Measurements from ENCODE around the gene MAST4.

The MAST4 gene

GRCh38 chr5:67156976-67157583 lies 560.9 kb downstream of the MAST4 start:
- peaks cover 3% of the 10 kb centered on the region; the same call in 1 of the 2 replicates for H3K27me3 ChIP-seq (ENCODE audit: control insufficient read depth, low read length)
- no peaks in the 10 kb centered on the region for H3K9me3 ChIP-seq (ENCODE audit: control insufficient read depth, insufficient read depth, low read length)
- TF ChIP-seq EZH2phosphoT487 (IDR thresholded peaks at IDR 0.05; ENCODE audit: borderline replicate concordance, low read length) (no peak), CTCF (IDR thresholded peaks at IDR 0.05; ENCODE audit: low read depth, low read length, poor library complexity, severe bottlenecking) (peak; percentile 84)
- H3F3A ChIP-seq (ENCODE audit: control insufficient read depth, insufficient read depth) = 0 out of 2 replicates have a peak, but pooled peaks cover 3% of the 10 kb centered on the region
- no peaks in the 10 kb centered on the region for H4K20me1 ChIP-seq (ENCODE audit: control insufficient read depth, insufficient read depth, low read depth, low read length)
- H3K27ac ChIP-seq (ENCODE audit: low read depth, low read length) = no peak overlapping the region
- H3K36me3 ChIP-seq (ENCODE audit: control insufficient read depth, low read length) = no peaks in the 10 kb centered on the region
- no peak overlapping the region for H3K4me2 ChIP-seq (ENCODE audit: low read length)
- no peak overlapping the region for H3K4me3 ChIP-seq (ENCODE audit: low read length)
- H3K9me2 ChIP-seq (replicated peaks; ENCODE audit: control insufficient read depth, low read length) = no peaks in the 10 kb centered on the region
- H3K4me1 ChIP-seq (ENCODE audit: control insufficient read depth, low read length) = peaks cover 21% of the 10 kb centered on the region
- H3K79me2 ChIP-seq (ENCODE audit: control insufficient read depth, low read length) = no peaks in the 10 kb centered on the region

DNA sequence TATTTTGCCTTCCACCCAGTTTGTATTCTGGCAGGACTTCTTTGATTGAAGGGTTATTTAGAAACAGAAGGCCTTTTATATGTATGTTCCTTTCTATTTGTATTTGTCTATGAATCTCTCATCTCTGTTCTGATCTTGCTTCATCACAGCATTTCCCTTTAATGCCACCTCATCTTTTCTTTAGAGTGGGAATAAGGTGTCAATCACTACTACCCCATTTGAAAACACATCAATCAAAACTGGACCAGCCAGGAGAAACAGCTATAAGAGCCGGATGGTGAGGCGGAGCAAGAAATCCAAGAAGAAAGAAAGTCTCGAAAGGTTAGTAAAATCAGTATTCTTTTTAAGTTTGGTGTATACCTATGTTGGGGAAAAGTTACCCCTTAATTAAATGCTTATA lies 564.1 kb downstream of the MAST4 start:
- Histone ChIP-seq H3F3A (ENCODE audit: control insufficient read depth, insufficient read depth) (0 out of 2 replicates have a peak, but pooled peaks cover 3% of the 10 kb centered on the region), H3K4me1 (ENCODE audit: control insufficient read depth, low read length) (peaks cover 23% of the 10 kb centered on the region), H3K27ac (ENCODE audit: low read depth, low read length) (no peak overlapping the region), H3K4me2 (ENCODE audit: low read length) (no peak overlapping the region), H3K79me2 (ENCODE audit: control insufficient read depth, low read length) (no peaks in the 10 kb centered on the region), H3K9me3 (ENCODE audit: control insufficient read depth, insufficient read depth, low read length) (no peaks in the 10 kb centered on the region), H3K9me2 (replicated peaks; ENCODE audit: control insufficient read depth, low read length) (no peaks in the 10 kb centered on the region), H3K36me3 (ENCODE audit: control insufficient read depth, low read length) (no peaks in the 10 kb centered on the region), H4K20me1 (ENCODE audit: control insufficient read depth, insufficient read depth, low read depth, low read length) (no peaks in the 10 kb centered on the region), H3K4me3 (ENCODE audit: low read length) (no peak overlapping the region), H3K27me3 (ENCODE audit: control insufficient read depth, low read length) (no peaks in the 10 kb centered on the region)
- TF ChIP-seq CTCF (IDR thresholded peaks at IDR 0.05; ENCODE audit: low read depth, low read length, poor library complexity, severe bottlenecking) = no peak
- no peak for TF ChIP-seq EZH2phosphoT487 (IDR thresholded peaks at IDR 0.05; ENCODE audit: borderline replicate concordance, low read length)

DNA sequence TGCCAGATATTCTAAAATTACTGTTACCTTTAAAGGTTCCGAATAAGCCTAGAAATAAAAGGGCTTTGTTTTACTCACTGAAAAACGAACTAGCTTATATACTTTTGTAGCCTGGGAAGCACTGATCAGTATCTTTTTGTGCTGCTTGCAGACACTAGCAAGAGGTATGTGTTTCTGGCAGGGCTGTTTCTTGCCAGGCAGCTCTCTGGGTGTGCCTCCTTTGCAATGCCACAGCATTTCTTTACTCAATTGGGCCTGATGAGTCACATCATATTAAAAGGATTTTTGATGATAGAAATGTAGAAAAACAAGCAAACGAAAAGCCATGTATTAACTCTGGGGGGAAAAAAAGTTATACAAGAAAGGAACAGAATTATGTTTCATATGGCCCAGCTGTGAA lies 564.8 kb downstream of the MAST4 start:
- TF ChIP-seq CTCF (IDR thresholded peaks at IDR 0.05; ENCODE audit: low read depth, low read length, poor library complexity, severe bottlenecking) = no peak
- TF ChIP-seq EZH2phosphoT487 (IDR thresholded peaks at IDR 0.05; ENCODE audit: borderline replicate concordance, low read length) = no peak
- H3K36me3 ChIP-seq (ENCODE audit: control insufficient read depth, low read length) = no peaks in the 10 kb centered on the region
- no peaks in the 10 kb centered on the region for H3K9me3 ChIP-seq (ENCODE audit: control insufficient read depth, insufficient read depth, low read length)
- H3K79me2 ChIP-seq (ENCODE audit: control insufficient read depth, low read length) = no peaks in the 10 kb centered on the region
- peaks cover 31% of the 10 kb centered on the region for H3K4me1 ChIP-seq (ENCODE audit: control insufficient read depth, low read length)
- H3K4me3 ChIP-seq (ENCODE audit: low read length) = no peak overlapping the region
- peak overlapping the region; percentile 26; the same call in 1 of the 2 replicates for H3K4me2 ChIP-seq (ENCODE audit: low read length)
- H3K9me2 ChIP-seq (replicated peaks; ENCODE audit: control insufficient read depth, low read length) = no peaks in the 10 kb centered on the region
- H3F3A ChIP-seq (ENCODE audit: control insufficient read depth, insufficient read depth) = 0 out of 2 replicates have a peak, but pooled peaks cover 3% of the 10 kb centered on the region
- H3K27me3 ChIP-seq (ENCODE audit: control insufficient read depth, low read length) = no peaks in the 10 kb centered on the region
- no peaks in the 10 kb centered on the region for H4K20me1 ChIP-seq (ENCODE audit: control insufficient read depth, insufficient read depth, low read depth, low read length)
- H3K27ac ChIP-seq (ENCODE audit: low read depth, low read length) = no peak overlapping the region

Measured in DOHH2 (cell line).